ENCODE measurements around the gene PIEZO1. TPM values are rescaled to one million over a fixed set of nuclear protein-coding genes. Genes with fewer than 3 reads are reported as not detected.

The PIEZO1 gene
- polyA plus RNA-seq, 2 of the 4 experiments (the other 2 are of a cell fraction), result 26.1 to 84.7 TPM

DNA sequence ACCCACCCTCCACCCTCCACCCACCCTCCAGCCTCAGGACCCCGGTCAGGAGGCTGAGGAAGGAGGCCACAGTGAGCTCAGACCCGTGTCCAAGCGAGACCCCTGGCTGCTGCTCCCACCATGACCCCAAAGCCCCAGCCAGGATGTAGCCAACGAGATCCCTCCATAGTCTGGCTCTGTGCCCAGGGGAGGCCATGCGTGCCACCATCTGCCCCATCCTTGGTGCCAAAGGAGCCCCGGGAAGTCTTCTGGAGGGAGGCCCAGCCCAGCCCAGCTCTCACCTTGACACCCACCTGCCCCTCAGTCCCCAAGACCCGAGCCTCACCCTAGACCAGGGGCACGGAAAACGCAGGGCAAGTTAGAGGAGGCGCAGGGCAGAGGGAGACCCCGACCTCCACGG, 34.2 kb downstream of the PIEZO1 start:
- no peak for DNase-seq (ENCODE audit: low read depth in 1 of 2, low spot score in 1 of 2)
- POLR2A ChIA-PET, result no interaction called here
- Histone ChIP-seq H3K9me3 (no peaks in the 10 kb centered on the region), H3K4me1 (no peaks in the 10 kb centered on the region), H3K27ac (no peak overlapping the region), H3K4me2 (no peak overlapping the region), H3K4me3 (no peak overlapping the region)
- CTCF ChIA-PET, result interaction anchor here (21.2 to 31.8 kb wide), 2 partner anchors 8 to 9 kb away, joined by 596 read pairs; no protein-coding TSS in a partner anchor
- 97% methylated on average over 5 of the region's 12 CpGs for whole genome bisulfite sequencing (ENCODE audit: missing lambda C conversion rate)
- no peak for FAIRE-seq
- ATAC-seq, result no peak
- TF ChIP-seq TFCP2L1 (CRISPR knock-in tag; IDR thresholded peaks at IDR 0.05) (no peak), NPAS2 (CRISPR knock-in tag; IDR thresholded peaks at IDR 0.05; ENCODE audit: borderline replicate concordance) (no peak), EP300 (IDR thresholded peaks at IDR 0.05) (no peak), FOSB (CRISPR knock-in tag; IDR thresholded peaks at IDR 0.05) (no peak), EHF (CRISPR knock-in tag; IDR thresholded peaks at IDR 0.05) (no peak), RARB (CRISPR knock-in tag; IDR thresholded peaks at IDR 0.05) (no peak), CTCF (IDR thresholded peaks at IDR 0.05) (no peak), MAFK (IDR thresholded peaks at IDR 0.05; ENCODE audit: partially characterized antibody) (no peak)

DNA sequence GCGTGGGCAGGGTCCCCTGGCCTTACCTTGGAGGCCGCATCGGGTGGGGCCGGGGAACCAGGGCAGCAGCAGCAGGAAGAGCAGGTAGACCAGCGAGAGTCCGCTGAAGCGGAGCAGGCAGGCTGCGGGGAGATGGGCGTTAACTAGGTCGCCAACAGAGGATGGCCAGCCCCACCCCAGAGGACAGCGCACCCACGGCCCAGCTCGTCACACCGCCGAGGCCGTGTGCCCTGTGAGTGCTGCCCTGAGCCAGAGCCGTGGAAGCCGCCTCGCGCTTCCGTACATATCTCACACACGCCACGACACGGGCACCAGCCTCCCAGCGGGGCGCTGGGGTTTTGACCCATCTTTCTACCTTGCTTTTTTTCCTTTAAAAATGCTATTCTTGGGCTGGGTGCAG, 35.7 kb downstream of the PIEZO1 start:
- WGBS (ENCODE audit: missing lambda C conversion rate), result 96% methylated on average over 25 of the region's 26 CpGs
- ChIA-PET POLR2A (no interaction called here), CTCF (interaction anchor here (1.0 to 31.8 kb wide), 3 partner anchors 7 to 51 kb away, joined by 3 to 596 read pairs (median 596); no protein-coding TSS in a partner anchor)
- Histone ChIP-seq H3K9me3 (no peaks in the 10 kb centered on the region), H3K4me1 (no peaks in the 10 kb centered on the region), H3K4me3 (no peak overlapping the region), H3K27ac (no peak overlapping the region), H3K4me2 (no peak overlapping the region)
- DNase-seq (ENCODE audit: low read depth in 1 of 2, low spot score in 1 of 2) (no peak), FAIRE-seq (no peak), ATAC-seq (no peak)
- no peak for TF ChIP-seq CEBPB (IDR thresholded peaks at IDR 0.05)
- no peak for TF ChIP-seq EHF (CRISPR knock-in tag; IDR thresholded peaks at IDR 0.05)
- no peak for TF ChIP-seq EP300 (IDR thresholded peaks at IDR 0.05)
- no peak for TF ChIP-seq PHF8 (IDR thresholded peaks at IDR 0.05; ENCODE audit: borderline replicate concordance, low read depth)
- no peak for TF ChIP-seq HOXA7 (CRISPR knock-in tag; IDR thresholded peaks at IDR 0.05)
- TF ChIP-seq POLR2A (IDR thresholded peaks at IDR 0.05; ENCODE audit: low read length), result no peak
- no peak for TF ChIP-seq RFX5 (IDR thresholded peaks at IDR 0.05)
- no peak for TF ChIP-seq PBX3 (IDR thresholded peaks at IDR 0.05)
- no peak for TF ChIP-seq NFE2L2 (conservative IDR thresholded peaks at IDR 0.05; ENCODE audit: low read length)
- no peak for TF ChIP-seq RAD21 (conservative IDR thresholded peaks at IDR 0.05 in 1 of 2, IDR thresholded peaks at IDR 0.05 in 1 of 2)
- no peak for TF ChIP-seq HDAC2 (IDR thresholded peaks at IDR 0.05)
- TF ChIP-seq, protein P1, sequence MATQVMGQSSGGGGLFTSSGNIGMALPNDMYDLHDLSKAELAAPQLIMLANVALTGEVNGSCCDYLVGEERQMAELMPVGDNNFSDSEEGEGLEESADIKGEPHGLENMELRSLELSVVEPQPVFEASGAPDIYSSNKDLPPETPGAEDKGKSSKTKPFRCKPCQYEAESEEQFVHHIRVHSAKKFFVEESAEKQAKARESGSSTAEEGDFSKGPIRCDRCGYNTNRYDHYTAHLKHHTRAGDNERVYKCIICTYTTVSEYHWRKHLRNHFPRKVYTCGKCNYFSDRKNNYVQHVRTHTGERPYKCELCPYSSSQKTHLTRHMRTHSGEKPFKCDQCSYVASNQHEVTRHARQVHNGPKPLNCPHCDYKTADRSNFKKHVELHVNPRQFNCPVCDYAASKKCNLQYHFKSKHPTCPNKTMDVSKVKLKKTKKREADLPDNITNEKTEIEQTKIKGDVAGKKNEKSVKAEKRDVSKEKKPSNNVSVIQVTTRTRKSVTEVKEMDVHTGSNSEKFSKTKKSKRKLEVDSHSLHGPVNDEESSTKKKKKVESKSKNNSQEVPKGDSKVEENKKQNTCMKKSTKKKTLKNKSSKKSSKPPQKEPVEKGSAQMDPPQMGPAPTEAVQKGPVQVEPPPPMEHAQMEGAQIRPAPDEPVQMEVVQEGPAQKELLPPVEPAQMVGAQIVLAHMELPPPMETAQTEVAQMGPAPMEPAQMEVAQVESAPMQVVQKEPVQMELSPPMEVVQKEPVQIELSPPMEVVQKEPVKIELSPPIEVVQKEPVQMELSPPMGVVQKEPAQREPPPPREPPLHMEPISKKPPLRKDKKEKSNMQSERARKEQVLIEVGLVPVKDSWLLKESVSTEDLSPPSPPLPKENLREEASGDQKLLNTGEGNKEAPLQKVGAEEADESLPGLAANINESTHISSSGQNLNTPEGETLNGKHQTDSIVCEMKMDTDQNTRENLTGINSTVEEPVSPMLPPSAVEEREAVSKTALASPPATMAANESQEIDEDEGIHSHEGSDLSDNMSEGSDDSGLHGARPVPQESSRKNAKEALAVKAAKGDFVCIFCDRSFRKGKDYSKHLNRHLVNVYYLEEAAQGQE (IDR thresholded peaks at IDR 0.05), result no peak
- TF ChIP-seq BHLHE40 (IDR thresholded peaks at IDR 0.05; ENCODE audit: low read depth, low read length), result no peak
- TF ChIP-seq, protein P2, sequence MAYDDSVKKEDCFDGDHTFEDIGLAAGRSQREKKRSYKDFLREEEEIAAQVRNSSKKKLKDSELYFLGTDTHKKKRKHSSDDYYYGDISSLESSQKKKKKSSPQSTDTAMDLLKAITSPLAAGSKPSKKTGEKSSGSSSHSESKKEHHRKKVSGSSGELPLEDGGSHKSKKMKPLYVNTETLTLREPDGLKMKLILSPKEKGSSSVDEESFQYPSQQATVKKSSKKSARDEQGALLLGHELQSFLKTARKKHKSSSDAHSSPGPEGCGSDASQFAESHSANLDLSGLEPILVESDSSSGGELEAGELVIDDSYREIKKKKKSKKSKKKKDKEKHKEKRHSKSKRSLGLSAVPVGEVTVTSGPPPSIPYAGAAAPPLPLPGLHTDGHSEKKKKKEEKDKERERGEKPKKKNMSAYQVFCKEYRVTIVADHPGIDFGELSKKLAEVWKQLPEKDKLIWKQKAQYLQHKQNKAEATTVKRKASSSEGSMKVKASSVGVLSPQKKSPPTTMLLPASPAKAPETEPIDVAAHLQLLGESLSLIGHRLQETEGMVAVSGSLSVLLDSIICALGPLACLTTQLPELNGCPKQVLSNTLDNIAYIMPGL (CRISPR knock-in tag; IDR thresholded peaks at IDR 0.05; ENCODE audit: borderline replicate concordance), result no peak
- no peak for TF ChIP-seq FOSB (CRISPR knock-in tag; IDR thresholded peaks at IDR 0.05)
- no peak for TF ChIP-seq CHD2 (IDR thresholded peaks at IDR 0.05; ENCODE audit: low read length, partially characterized antibody)
